ENCODE measurements around the gene ALDH1L1. TPM values are rescaled to one million over a fixed set of nuclear protein-coding genes. Genes with fewer than 3 reads are reported as not detected.
A peak's percentile ranks its signal among the peaks of the same experiment; 100 is the strongest.

The ALDH1L1 gene
- total RNA-seq, 6 donors from 2014 or later = 2.4 to 11.5 (median 4.7) TPM

GRCh38 chr3:126155280-126155640 lies 25.1 kb downstream of the ALDH1L1 start:
- H3K27ac ChIP-seq = no peak overlapping the region
- no peaks in the 10 kb centered on the region for H3K9me3 ChIP-seq
- no peaks in the 10 kb centered on the region for H3K36me3 ChIP-seq
- no peaks in the 10 kb centered on the region for H3K4me1 ChIP-seq
- 94 to 100% methylated on average over 2 of the region's 2 CpGs for WGBS, 2 donors
- ATAC-seq (ENCODE audit: low FRiP score in 2 of 2) (no peak), DNase-seq (peak in 1 of 2 donors; percentile 1)
- H3K27me3 ChIP-seq = no peaks in the 10 kb centered on the region
- H3K4me3 ChIP-seq = no peak overlapping the region
- TF ChIP-seq POLR2A (IDR thresholded peaks at IDR 0.05) (no peak), EP300 (IDR thresholded peaks at IDR 0.05) (no peak), CTCF (IDR thresholded peaks at IDR 0.05) (no peak), POLR2AphosphoS5 (IDR thresholded peaks at IDR 0.05) (no peak)

GRCh38 chr3:126154391-126155279 lies 25.8 kb downstream of the ALDH1L1 start:
- WGBS, 2 donors = 90 to 97% methylated on average over 8 to 12 of the region's 13 CpGs
- ATAC-seq (ENCODE audit: low FRiP score in 2 of 2) (no peak), DNase-seq (peak in 1 of 2 donors; percentile 20)
- TF ChIP-seq EP300 (IDR thresholded peaks at IDR 0.05) (no peak), POLR2A (IDR thresholded peaks at IDR 0.05) (no peak), CTCF (IDR thresholded peaks at IDR 0.05) (no peak), POLR2AphosphoS5 (IDR thresholded peaks at IDR 0.05) (no peak)
- no peak overlapping the region for H3K27ac ChIP-seq
- H3K27me3 ChIP-seq = no peaks in the 10 kb centered on the region
- no peak overlapping the region for H3K4me3 ChIP-seq
- no peaks in the 10 kb centered on the region for H3K4me1 ChIP-seq
- H3K36me3 ChIP-seq = no peaks in the 10 kb centered on the region
- no peaks in the 10 kb centered on the region for H3K9me3 ChIP-seq

GRCh38 chr3:126153695-126154360 lies 26.6 kb downstream of the ALDH1L1 start:
- peak in 1 of 2 donors; percentile 20 for DNase-seq
- 86 to 93% methylated on average over 2 to 7 of the region's 8 CpGs for WGBS, 2 donors
- no peak for ATAC-seq (ENCODE audit: low FRiP score in 2 of 2)

GRCh38 chr3:126152901-126153694 lies 27.3 kb downstream of the ALDH1L1 start:
- DNase-seq (peak in 1 of 2 donors; percentile 8), ATAC-seq (ENCODE audit: low FRiP score in 2 of 2) (no peak)
- no peaks in the 10 kb centered on the region for H3K4me1 ChIP-seq
- no peak for TF ChIP-seq CTCF (IDR thresholded peaks at IDR 0.05)
- TF ChIP-seq EP300 (IDR thresholded peaks at IDR 0.05) = no peak
- no peak for TF ChIP-seq POLR2AphosphoS5 (IDR thresholded peaks at IDR 0.05)
- TF ChIP-seq POLR2A (IDR thresholded peaks at IDR 0.05) = no peak
- H3K4me3 ChIP-seq = no peak overlapping the region
- no peaks in the 10 kb centered on the region for H3K36me3 ChIP-seq
- no peaks in the 10 kb centered on the region for H3K27me3 ChIP-seq
- H3K27ac ChIP-seq = no peak overlapping the region
- H3K9me3 ChIP-seq = no peaks in the 10 kb centered on the region
- WGBS, 2 donors = 88 to 90% methylated on average over 13 of the region's 13 CpGs

More at GRCh38 chr3:126153695-126154360, 26.6 kb downstream of the ALDH1L1 start:
- Histone ChIP-seq H3K9me3 (no peaks in the 10 kb centered on the region), H3K4me1 (no peaks in the 10 kb centered on the region), H3K4me3 (no peak overlapping the region), H3K36me3 (no peaks in the 10 kb centered on the region), H3K27ac (no peak overlapping the region), H3K27me3 (no peaks in the 10 kb centered on the region)
- TF ChIP-seq CTCF (IDR thresholded peaks at IDR 0.05) (no peak), EP300 (IDR thresholded peaks at IDR 0.05) (no peak), POLR2A (IDR thresholded peaks at IDR 0.05) (no peak), POLR2AphosphoS5 (IDR thresholded peaks at IDR 0.05) (no peak)
